HepG2 (cell line): ENCODE measurements around the gene MIDN.

Experiments used
- MTF1 ChIP-seq: sonication (generic); formaldehyde crosslinking; IDR thresholded peaks from 2 replicates; pipeline ENCODE4 v1.5.0; 2020; ENCODE audit warnings: missing genetic modification reagents
- ZNF672 ChIP-seq: sonication (generic); formaldehyde crosslinking; IDR thresholded peaks from 2 replicates; pipeline ENCODE4 v1.8.1; 2022; ENCODE audit warnings: missing genetic modification reagents
- TF ChIP-seq, protein P1 (sequence below): sonication (generic); formaldehyde crosslinking; IDR thresholded peaks from 2 replicates; pipeline ENCODE4 v1.5.0; 2020; ENCODE audit warnings: mild to moderate bottlenecking, missing genetic modification reagents, moderate library complexity
- TF ChIP-seq, protein P2 (sequence below): sonication (generic); formaldehyde crosslinking; IDR thresholded peaks from 2 replicates; pipeline ENCODE4 v1.9.0; 2021; ENCODE audit warnings: missing genetic modification reagents, borderline replicate concordance
- TF ChIP-seq, protein P3 (sequence below), 2 experiments: IDR thresholded peaks; 2 replicates each; pipeline ENCODE4 v1.6.1; 2011 to 2012; ENCODE audit warnings: low read length in 2 of 2, borderline replicate concordance in 1 of 2, low read depth in 1 of 2, mild to moderate bottlenecking in 1 of 2, moderate library complexity in 1 of 2

GRCh38 chr19:1267477-1268225 is 19.3 kb downstream of the MIDN start:
- no peak for TF ChIP-seq ZNF672 (CRISPR knock-in tag)
- TF ChIP-seq MTF1 (CRISPR knock-in tag) = no peak
- TF ChIP-seq, protein P1, sequence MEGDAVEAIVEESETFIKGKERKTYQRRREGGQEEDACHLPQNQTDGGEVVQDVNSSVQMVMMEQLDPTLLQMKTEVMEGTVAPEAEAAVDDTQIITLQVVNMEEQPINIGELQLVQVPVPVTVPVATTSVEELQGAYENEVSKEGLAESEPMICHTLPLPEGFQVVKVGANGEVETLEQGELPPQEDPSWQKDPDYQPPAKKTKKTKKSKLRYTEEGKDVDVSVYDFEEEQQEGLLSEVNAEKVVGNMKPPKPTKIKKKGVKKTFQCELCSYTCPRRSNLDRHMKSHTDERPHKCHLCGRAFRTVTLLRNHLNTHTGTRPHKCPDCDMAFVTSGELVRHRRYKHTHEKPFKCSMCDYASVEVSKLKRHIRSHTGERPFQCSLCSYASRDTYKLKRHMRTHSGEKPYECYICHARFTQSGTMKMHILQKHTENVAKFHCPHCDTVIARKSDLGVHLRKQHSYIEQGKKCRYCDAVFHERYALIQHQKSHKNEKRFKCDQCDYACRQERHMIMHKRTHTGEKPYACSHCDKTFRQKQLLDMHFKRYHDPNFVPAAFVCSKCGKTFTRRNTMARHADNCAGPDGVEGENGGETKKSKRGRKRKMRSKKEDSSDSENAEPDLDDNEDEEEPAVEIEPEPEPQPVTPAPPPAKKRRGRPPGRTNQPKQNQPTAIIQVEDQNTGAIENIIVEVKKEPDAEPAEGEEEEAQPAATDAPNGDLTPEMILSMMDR (CRISPR knock-in tag) = no peak
- TF ChIP-seq, protein P2, sequence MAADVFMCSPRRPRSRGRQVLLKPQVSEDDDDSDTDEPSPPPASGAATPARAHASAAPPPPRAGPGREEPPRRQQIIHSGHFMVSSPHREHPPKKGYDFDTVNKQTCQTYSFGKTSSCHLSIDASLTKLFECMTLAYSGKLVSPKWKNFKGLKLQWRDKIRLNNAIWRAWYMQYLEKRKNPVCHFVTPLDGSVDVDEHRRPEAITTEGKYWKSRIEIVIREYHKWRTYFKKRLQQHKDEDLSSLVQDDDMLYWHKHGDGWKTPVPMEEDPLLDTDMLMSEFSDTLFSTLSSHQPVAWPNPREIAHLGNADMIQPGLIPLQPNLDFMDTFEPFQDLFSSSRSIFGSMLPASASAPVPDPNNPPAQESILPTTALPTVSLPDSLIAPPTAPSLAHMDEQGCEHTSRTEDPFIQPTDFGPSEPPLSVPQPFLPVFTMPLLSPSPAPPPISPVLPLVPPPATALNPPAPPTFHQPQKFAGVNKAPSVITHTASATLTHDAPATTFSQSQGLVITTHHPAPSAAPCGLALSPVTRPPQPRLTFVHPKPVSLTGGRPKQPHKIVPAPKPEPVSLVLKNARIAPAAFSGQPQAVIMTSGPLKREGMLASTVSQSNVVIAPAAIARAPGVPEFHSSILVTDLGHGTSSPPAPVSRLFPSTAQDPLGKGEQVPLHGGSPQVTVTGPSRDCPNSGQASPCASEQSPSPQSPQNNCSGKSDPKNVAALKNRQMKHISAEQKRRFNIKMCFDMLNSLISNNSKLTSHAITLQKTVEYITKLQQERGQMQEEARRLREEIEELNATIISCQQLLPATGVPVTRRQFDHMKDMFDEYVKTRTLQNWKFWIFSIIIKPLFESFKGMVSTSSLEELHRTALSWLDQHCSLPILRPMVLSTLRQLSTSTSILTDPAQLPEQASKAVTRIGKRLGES (CRISPR knock-in tag) = no peak
- TF ChIP-seq, protein P3, sequence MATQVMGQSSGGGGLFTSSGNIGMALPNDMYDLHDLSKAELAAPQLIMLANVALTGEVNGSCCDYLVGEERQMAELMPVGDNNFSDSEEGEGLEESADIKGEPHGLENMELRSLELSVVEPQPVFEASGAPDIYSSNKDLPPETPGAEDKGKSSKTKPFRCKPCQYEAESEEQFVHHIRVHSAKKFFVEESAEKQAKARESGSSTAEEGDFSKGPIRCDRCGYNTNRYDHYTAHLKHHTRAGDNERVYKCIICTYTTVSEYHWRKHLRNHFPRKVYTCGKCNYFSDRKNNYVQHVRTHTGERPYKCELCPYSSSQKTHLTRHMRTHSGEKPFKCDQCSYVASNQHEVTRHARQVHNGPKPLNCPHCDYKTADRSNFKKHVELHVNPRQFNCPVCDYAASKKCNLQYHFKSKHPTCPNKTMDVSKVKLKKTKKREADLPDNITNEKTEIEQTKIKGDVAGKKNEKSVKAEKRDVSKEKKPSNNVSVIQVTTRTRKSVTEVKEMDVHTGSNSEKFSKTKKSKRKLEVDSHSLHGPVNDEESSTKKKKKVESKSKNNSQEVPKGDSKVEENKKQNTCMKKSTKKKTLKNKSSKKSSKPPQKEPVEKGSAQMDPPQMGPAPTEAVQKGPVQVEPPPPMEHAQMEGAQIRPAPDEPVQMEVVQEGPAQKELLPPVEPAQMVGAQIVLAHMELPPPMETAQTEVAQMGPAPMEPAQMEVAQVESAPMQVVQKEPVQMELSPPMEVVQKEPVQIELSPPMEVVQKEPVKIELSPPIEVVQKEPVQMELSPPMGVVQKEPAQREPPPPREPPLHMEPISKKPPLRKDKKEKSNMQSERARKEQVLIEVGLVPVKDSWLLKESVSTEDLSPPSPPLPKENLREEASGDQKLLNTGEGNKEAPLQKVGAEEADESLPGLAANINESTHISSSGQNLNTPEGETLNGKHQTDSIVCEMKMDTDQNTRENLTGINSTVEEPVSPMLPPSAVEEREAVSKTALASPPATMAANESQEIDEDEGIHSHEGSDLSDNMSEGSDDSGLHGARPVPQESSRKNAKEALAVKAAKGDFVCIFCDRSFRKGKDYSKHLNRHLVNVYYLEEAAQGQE (IDR thresholded peaks at IDR 0.05; ENCODE audit: borderline replicate concordance in 1 of 2, low read depth in 1 of 2, low read length in 2 of 2) = no peak
